LNCaP clone FGC (cell line): Measurements from ENCODE around the gene C1QTNF9B.

Experiments
- DNase-seq: peaks from one replicate; pipeline ENCODE4 v3.0.0-alpha.2; 2011; ENCODE audit warnings: low read depth
- H3K4me3 ChIP-seq: 2 replicates; pipeline ENCODE4 v1.5.1; 2011; ENCODE audit warnings: mild to moderate bottlenecking, low read depth, low read length, control low read depth
- TF ChIP-seq, protein P1 (sequence below): IDR thresholded peaks from 2 replicates; pipeline ENCODE4 v1.5.1; 2012; ENCODE audit warnings: mild to moderate bottlenecking; ENCODE audit not compliant: control insufficient read depth, insufficient read depth; ENCODE audit errors: extremely low read depth

Gene C1QTNF9B

DNA sequence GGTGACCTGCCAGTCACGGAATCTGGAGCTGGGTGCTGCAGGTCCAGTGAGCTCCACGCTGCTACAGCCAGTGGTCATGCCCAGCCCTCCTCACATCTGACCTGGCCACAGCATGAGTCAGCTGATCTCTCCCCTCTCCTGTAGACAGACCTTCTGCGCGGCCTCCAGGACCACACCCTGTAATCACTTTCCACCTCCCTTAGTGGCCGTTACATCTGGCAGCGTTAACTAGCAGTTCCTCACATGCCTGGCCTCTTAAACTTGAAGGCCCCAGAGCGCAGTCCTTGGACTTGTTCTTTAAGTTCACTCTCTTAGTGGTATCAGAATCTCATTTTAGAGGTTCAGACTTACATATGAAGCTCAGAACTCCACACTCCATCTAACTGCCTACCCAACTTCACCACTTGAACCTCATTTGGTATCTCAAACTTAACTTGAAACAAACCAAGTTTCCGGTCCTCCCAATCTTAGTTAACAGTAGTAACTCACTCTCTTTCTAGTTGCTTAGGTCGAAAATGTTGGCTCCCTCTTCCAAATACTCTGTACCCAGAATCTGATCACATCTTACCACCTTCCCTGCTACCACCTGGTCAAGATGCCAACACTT lies 30.8 kb downstream of the C1QTNF9B start:
- H3K4me3 ChIP-seq = no peak overlapping the region
- no peak for DNase-seq
- TF ChIP-seq, protein P1, sequence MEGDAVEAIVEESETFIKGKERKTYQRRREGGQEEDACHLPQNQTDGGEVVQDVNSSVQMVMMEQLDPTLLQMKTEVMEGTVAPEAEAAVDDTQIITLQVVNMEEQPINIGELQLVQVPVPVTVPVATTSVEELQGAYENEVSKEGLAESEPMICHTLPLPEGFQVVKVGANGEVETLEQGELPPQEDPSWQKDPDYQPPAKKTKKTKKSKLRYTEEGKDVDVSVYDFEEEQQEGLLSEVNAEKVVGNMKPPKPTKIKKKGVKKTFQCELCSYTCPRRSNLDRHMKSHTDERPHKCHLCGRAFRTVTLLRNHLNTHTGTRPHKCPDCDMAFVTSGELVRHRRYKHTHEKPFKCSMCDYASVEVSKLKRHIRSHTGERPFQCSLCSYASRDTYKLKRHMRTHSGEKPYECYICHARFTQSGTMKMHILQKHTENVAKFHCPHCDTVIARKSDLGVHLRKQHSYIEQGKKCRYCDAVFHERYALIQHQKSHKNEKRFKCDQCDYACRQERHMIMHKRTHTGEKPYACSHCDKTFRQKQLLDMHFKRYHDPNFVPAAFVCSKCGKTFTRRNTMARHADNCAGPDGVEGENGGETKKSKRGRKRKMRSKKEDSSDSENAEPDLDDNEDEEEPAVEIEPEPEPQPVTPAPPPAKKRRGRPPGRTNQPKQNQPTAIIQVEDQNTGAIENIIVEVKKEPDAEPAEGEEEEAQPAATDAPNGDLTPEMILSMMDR = no peak

DNA sequence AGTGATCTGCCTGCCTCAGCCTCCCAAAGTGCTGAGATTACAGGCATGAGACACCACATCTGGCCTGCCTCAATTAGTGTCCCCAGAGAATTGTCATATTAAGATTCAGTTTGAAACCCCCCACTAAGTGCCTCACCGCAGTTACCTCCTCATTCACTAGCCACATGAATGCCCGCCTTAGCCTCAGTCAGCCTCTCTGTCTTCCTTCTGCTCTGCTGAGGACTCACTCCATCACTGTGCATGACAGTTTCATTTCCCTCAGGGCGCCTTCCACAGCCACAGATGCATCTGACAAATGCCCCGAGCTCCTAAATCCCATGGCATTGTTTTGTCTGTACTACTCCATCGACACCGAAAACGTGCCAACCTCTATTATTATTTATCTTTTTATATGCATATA lies 31.4 kb downstream of the C1QTNF9B start:
- no peak overlapping the region for H3K4me3 ChIP-seq
- DNase-seq = no peak
- TF ChIP-seq, protein P1 = no peak

DNA sequence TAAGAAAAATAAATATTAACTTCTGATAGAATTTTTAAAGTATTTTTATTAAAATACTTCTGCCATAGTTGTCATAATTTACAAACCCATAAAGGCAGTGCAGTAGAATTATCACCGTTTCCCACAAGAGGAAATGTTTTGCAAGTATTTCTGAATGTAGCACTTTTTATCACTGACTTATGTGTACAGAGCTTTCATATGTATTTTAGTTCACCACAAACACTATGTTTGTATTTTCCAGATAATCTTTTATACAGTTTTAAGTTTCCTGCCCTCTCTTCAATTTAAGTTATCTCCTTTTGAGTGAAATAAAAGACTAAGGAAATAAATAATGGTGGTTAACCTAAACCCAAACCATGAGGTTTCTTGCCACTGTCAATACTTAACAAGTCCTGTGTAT lies 32.3 kb downstream of the C1QTNF9B start:
- TF ChIP-seq, protein P1 = no peak
- H3K4me3 ChIP-seq = no peak overlapping the region
- DNase-seq = no peak

DNA sequence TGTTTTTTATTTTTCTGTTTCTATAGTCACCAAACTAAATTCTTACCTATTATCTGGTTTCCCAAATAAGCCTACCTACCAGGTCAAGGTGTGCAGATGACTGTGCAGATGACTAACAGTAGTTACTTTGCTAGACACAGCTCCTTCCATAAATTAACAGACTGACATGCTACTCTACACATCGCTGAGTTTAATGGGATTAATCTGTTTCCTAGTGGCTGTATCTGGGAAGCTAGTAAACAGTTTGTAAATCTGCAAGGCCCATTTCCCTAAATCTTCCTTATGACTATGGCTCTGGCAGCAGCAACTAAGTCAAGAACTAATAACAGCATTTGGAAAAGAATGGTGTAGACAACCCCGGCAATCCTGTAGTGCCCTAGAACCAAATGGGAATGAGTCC lies 36.0 kb downstream of the C1QTNF9B start:
- TF ChIP-seq, protein P1 = no peak
- H3K4me3 ChIP-seq = no peak overlapping the region
- DNase-seq = no peak

DNA sequence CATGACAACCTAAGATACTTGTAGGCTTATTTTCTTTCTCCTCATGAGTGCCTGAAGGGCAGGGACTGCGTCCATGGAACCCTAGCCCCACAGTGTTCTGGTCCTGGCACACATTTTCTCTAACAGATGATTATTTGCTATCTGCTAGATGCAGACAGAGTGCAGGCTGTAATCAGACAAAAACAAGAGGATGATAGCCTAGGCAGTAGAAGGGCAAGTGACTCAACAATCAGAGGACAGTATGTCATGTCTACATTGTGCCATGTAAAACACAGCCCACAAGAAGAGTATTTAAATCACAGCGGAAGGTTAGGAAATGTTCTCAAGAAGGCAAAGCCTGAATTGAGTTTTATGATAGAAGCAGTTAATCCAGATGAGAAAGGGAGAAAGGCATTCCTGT lies 37.4 kb downstream of the C1QTNF9B start:
- H3K4me3 ChIP-seq = no peak overlapping the region
- no peak for DNase-seq
- TF ChIP-seq, protein P1 = no peak

DNA sequence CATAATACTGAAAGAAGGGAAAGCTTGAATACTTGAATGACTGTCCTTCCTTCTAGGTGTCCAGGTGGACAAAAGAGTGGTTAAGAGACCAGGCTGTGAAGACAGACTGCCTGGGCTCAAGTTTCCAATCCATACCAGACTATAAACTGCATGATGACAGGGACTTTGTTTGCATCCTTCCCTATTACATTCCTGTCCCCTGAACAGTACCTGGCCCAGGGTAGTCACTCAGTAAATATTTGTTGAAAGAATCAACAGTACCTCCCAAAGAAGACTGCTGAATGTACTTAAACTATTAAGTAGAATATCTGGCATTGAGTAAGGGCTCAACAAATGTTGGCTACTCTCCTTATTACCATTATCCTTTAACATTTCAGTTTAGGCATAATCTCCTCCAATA lies 37.8 kb downstream of the C1QTNF9B start:
- DNase-seq = no peak
- TF ChIP-seq, protein P1 = no peak
- H3K4me3 ChIP-seq = no peak overlapping the region

DNA sequence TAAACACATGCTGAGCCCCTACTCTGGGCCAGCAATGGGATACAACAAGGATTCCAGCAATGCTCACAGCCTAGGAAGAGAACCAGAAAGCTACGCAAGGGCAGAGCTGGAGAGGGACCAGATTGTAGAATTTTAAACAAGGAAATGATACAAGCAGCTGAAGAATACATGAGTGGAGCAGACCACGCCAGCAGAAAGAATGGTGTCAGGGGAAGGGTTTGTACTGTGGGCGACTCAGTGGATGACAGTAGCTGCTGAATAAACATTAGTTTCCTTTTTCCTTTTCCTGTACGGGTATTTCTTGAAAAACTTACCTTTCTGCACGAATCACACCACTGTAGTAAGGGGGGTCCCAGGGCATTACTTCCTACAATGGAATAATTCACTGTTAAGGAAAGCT lies 38.8 kb downstream of the C1QTNF9B start:
- TF ChIP-seq, protein P1 = no peak
- DNase-seq = no peak
- no peak overlapping the region for H3K4me3 ChIP-seq
